Activated effector memory CD4-positive, alpha-beta T cell treated with anti-CD3 and anti-CD28 coated beads, Interleukin-2, amount 50 U/mL, for 16 hours (primary cell): ENCODE measurements around the gene KIF3C.
"Not testable (repeated sequence)": the region's sequence is repeated elsewhere in the genome, so short reads cannot be mapped to it uniquely, and the experiment has no call there.

Experiments
- DNase-seq: peaks from one replicate; pipeline ENCODE4 v3.0.0-alpha.2; 2020

Gene KIF3C

GRCh38 chr2:25998816-25999383 is 16.6 kb upstream of the KIF3C start:
- DNase-seq, result not testable (repeated sequence)

GRCh38 chr2:25996844-25997243 is 14.5 kb upstream of the KIF3C start:
- DNase-seq, result no peak

- no peak for DNase-seq
Observed at GRCh38 chr2:25994509-25994908, 12.2 kb upstream of the KIF3C start.

GRCh38 chr2:25993049-25993448 is 10.8 kb upstream of the KIF3C start:
- DNase-seq, result no peak

- DNase-seq, result no peak
Observed at GRCh38 chr2:25992556-25992955, 10.3 kb upstream of the KIF3C start.

- DNase-seq, result no peak
Observed at GRCh38 chr2:25991965-25992364, 9.7 kb upstream of the KIF3C start.

GRCh38 chr2:25989154-25989553 is 6.9 kb upstream of the KIF3C start:
- no peak for DNase-seq

GRCh38 chr2:25988134-25988533 is 5.8 kb upstream of the KIF3C start:
- no peak for DNase-seq

GRCh38 chr2:25983735-25984134 is 1.4 kb upstream of the KIF3C start:
- no peak for DNase-seq

- DNase-seq, result no peak
Observed at GRCh38 chr2:25982968-25983280, 627 bp upstream of the KIF3C start.

- DNase-seq, result no peak
Observed at GRCh38 chr2:25981596-25982272, 563 bp downstream of the KIF3C start.

- DNase-seq, result no peak
Observed at GRCh38 chr2:25980951-25981350, 1.3 kb downstream of the KIF3C start.

GRCh38 chr2:25980076-25980887 is 2.0 kb downstream of the KIF3C start:
- no peak for DNase-seq

GRCh38 chr2:25979001-25979400 is 3.3 kb downstream of the KIF3C start:
- no peak for DNase-seq

GRCh38 chr2:25977768-25978167 is 4.5 kb downstream of the KIF3C start:
- no peak for DNase-seq

- DNase-seq, result no peak
Observed at GRCh38 chr2:25976983-25977741, 5.1 kb downstream of the KIF3C start.

GRCh38 chr2:25972049-25972823 is 10.1 kb downstream of the KIF3C start:
- DNase-seq, result no peak

GRCh38 chr2:25971596-25971995 is 10.7 kb downstream of the KIF3C start:
- DNase-seq, result no peak

GRCh38 chr2:25966531-25967270 is 15.6 kb downstream of the KIF3C start:
- no peak for DNase-seq

- no peak for DNase-seq
Observed at GRCh38 chr2:25964891-25965290, 17.4 kb downstream of the KIF3C start.

GRCh38 chr2:25960920-25961319 is 21.4 kb downstream of the KIF3C start:
- no peak for DNase-seq

GRCh38 chr2:25960396-25960795 is 21.9 kb downstream of the KIF3C start:
- no peak for DNase-seq
